CMK (cell line): Measurements from ENCODE around the gene UBAP1L.
A peak's percentile ranks its signal among the peaks of the same experiment; 100 is the strongest.
"Not testable (repeated sequence)": the region's sequence is repeated elsewhere in the genome, so short reads cannot be mapped to it uniquely, and the experiment has no call there.

ENCODE experiments used
- DNase-seq: peaks from one replicate; pipeline ENCODE4 v3.0.0-alpha.2; 2010; ENCODE audit warnings: low read depth

The UBAP1L gene

DNA sequence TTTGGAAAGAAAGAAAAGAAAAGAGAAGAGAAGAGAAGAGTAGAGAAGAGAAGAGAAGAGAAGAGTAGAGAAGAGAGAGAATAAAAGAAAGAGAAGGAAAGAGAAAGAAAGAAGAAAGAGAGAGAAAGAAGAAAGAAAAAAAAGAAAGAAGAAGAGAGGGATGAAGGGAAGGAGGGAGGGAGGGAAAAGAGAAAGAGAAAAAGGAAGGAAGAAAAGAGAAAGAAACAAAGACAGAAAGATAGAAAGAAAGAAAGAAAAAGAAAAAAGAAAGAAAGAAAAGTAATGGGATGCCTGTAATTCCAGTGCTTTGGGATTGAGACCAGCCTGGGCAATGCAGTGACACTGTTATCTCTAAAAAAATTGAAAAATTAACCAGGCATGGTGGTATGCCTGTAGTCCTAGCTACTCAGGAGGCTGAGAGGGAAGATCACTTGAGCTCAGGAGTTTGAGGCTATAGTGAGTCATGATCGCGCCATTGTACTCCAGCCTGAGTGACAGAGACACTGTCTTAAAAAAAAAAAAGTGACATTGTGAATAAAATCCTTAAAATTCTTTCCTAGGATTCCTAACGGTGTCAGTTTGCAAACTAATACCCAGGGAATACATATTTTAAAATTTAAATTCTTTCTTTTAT lies 48.9 kb downstream of the UBAP1L start:
- no peak for DNase-seq

DNA sequence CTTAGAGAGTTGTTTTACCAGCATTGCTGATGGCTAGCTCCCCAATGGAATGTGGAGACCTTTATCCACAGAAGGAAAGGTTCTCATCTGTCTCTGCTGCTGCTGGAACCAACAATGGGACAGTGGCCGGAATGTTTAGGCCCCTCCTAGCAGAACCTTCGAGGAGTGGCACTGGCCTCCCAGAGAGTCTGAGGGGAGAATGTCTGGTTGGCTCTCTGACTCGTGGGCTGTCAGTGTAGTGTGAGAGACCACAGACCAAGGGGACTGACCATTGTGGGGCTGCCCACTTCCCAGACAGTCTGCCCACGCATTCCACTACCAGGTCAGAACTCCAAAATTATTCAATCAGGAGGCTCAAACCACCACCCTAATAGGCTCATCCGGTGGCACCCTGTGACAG lies 52.3 kb downstream of the UBAP1L start:
- no peak for DNase-seq

DNA sequence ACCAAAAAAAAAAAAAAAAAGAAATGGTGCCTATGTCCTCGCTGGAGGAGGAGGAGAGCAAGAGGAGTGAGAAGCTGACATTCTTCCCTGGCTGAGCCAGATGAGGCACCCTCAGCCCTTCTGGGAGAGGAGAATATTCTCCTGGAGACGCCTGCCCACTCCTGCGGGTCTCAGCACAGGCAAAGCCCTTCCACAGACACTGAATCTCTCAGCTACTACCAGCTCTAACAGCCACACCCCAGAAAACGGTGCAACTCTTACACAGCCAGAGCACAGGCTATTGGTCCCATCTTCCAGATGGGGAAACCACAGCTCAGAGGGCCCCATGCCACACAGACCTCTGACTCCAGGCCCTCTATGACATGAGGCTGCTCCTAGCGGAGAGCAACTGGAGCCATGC lies 52.9 kb downstream of the UBAP1L start:
- DNase-seq, result no peak

DNA sequence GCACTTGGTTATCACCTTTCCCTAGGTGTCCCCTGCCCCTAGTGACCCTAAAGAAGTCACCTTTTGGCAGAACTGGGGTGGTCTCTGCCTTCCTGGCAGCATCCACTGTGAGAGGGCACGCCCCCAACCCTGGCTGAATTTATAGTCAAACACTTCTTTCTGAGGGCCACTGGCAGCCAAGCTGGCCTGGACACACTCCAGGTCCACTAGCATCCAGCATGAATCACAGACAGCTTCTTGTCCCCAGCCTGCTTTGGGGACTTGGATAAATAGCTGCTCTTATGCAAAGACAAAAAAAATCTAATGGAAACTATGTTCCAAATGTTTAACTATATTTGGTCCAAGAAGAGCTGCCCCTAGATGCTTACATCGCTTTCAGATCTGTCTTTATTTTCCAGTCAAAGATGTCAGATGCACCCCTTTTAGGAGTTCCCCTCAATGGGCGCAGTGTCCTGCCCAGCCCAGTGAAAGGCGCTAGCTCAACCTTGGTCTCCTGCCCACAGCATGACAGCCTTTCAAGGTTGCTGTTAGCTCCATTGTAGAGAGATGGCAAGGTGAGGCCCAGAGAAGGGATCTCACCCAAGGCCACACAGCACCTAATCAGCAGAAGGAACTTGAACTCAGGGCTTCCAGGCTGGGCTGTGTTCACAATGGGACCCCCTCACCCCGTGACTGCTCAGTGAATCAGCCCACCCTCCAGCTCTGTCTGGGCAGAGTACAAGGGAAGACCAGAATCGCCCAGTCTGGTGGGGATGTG lies 54.2 kb downstream of the UBAP1L start:
- no peak for DNase-seq

DNA sequence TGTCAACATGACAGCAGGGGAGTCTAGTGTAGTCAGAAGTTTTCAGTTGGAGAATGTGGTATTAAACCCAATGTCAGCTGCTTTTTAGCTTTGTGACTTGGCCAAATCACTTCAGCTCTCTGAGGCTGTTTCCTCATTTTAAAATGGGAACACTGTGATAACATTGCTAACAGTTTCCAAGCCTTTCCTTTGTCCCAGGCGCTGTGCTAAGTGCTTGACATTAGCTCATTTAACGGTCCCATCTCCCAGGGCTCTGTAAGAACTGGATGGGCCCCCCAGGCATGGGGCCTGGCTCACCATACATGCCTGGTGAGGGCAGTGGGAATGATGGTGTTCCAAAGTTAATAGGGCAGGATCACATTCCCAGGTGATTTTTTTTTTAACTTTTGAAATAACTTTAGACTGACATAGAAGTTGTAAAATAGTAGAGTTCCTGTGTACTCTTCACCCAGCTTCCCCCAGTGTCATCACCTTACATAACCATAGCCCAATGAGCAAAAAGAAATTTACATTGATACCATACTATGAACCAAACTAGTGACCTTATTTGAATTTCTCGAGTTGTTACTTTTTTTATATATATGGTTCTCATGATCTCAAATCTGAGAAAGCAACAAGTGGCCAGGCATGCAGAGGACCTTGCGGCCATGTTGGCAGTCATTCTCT lies 54.9 kb downstream of the UBAP1L start:
- DNase-seq, result no peak

DNA sequence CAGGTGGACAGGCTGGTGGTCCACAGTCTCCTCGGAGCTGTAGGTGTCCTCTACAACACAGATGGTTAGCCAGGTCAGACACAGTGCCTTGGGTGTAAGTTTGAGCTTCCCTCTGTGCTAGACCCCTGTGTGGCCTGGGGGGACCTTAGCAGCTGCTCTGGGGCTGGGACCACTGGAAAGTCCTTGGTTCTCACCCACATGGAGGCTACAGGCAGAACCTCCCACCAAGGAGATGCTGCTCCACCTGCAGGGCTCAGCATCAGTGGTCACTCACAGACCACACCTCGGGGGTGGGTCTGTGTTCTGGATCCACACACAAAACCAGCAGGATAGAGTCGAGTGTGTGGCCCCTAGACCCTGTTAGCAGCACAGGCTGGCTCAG lies 55.6 kb downstream of the UBAP1L start:
- no peak for DNase-seq

DNA sequence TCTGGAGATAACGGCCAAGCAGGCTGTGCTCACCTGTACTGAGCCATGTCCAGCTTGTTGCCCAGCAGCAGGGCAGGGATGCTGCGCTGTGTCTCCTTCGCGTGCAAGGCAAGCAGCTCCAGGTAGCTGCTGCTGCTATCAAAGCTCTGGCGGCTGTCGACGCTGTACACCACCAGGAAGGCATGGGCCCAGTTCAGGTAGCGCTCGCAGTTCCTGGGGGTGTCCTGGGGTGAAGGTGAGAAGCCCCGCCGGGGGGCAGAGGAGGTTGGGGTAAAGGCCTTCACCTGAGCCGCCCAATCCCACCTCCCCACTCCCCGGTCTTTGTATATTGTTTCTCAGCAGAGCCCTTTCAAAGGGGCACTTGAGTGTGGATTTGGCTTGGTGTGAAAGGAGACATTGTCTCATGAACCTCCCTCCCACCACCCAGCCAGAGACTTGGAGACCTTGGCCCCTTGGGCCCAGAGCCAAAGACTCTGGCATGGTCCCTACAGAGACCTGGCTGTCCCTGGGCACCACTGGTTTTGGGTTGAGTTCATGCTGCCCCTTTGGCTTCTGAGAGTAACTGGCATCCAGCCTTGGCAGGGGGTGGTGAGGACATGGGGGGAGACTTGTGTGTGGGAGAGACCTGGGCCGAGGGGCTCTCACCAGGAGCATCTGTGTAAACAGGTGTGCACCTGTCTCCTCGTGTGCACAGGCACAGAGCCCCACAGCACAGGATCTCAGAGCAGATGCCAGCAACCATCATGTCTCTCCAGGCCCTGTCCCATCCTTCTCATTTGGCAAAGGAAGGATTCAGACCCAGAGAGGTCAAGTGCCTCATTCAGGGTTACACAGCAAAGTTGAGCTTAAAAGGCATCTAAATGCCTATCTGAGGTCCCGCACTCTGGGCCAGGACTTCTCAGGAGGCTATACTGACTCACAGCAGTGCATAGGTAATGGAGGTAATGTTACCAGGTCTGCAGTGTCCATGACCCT lies 56.3 kb downstream of the UBAP1L start:
- DNase-seq, result no peak

DNA sequence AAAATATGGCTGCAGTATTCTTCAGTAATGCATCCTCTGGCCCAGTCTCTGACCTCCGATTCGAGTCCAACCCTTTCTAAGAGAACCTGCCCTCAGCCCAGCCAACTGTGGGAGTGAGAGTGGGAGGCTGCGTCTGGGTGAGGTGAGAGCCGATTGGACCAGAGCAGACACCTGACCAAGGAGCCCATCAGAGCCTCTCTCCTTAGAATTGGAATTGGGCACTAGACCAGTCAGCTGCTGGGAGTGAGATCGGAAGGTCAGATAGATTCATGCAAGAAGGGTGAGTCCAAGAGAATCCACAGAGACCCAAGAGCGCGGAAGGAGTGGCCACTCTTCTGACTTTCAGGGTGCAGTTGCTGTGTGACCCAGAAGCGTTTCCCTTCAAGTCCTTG lies 57.5 kb downstream of the UBAP1L start:
- no peak for DNase-seq

DNA sequence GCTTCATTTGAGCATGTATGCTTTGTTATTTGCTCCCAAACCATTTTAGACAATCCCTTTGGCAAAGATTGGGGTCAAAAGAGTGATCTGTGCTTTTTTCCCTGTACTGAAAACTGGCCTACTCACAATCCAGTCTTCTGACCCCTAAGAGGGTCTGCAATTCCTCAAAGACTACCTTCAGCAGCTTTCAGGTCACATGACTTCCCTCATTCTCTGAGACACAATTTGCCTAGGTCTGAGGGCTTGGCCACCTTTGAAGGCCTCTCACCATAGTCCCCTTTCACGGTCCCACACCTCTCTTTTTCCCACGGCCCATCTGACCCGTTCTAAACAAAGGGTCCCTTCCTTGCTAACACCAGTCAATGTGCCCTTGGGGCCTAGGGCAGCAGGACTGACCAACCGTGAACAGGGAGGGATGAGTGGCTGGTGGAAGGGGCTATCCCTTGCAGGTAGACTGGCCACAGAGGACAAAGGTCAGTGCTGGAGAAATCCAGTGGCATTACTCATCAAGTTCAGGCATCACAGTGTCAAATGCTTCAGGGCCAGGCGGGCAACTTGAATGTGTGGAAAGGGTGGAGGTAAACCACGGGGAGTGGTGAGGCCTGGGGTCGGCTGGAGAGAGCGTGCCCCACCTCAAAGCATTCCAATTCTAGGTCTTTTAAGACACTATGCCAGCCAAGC lies 58.0 kb downstream of the UBAP1L start:
- no peak for DNase-seq

DNA sequence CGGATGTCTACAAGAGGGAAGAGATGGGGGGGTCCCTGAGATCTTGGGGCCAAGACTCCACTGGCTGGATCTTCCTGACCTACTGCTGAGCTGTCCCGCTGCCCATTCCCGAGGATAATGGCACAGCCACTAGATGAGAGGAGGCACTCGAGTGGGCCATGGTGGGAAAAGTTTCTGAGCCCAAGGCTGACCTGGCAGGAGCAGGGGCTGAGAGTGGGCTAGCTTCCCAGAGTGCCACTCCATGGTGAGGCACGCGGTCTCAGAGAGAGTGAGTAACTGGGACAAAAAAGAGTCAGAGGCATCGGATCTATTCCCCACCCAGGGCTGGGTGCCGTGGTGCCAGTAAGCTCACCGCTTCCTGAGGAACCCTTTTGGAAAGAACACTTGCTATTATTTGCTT lies 58.9 kb downstream of the UBAP1L start:
- no peak for DNase-seq

DNA sequence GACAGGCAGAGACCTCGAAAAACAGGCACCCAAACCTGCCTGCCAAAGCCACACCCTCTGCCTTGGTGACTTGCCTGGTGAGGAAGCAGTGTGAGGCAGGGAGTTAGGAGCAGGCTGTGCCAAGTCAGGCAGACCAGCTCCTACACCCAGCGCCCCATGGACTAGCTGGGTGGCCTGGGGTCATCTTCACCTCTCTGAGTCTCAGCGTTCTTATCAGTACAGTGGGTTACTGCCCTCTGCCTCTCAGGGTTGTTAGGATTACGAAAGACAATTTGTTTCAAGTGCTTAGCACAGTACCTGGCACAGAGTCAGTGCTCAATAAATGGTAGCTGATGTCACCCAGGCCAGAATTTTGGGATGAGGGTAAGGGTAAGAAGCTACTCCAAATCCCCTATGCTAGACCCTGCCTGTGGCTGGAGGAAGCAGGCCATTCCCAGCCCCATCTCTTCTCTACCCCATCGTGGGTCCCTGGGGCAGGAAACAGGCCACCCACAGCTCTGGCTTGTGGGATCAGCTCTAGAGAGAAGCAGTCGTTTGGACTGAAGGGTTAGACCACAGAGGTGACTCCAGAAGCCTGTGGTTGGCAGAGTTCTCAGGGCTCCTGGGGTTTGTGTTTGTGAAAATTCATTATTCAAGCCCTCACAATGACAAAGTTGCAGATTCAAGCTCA lies 59.7 kb downstream of the UBAP1L start:
- DNase-seq, result no peak

DNA sequence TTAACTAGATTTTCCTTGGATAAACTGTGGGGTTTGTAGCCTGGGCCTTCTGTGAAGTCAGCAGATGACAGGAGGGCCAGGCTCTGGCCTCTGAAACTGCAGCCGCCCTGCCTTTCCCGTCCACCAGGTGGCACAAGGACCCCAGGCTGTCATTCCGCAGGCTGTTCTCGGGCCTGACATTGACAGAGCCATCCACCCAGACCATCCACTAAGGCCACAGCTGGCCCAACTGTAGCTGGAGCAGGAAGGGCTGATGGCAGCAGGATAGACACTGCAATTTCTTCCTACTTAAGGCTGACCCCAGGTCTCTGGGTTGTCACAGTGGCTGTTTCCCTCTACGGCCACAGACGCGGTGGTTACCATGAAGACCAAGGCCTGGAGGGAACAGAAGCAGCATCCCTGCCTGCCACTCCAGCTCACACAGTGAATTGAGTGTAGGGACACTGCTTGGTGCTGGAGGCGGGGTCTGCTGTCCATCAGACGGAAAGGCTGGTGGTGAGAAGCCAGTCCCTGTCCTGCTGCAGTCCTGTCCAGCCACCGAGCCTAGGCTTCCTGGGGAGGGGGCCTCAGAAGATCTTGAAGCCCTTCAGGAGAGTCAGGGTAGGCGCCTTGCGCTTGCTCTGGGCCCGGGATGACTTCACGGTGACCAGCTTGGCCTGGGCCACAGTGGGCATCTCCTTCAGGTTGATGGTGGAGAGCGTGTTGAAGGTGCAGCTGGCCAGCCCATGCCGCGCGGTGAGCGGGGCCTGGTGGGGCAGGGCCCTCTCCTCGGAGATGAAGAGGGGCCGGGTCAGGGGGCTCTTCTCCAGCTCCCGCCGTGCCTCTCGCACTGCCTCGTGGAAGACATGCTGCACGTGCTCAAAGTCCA lies 60.4 kb downstream of the UBAP1L start:
- DNase-seq, result no peak

DNA sequence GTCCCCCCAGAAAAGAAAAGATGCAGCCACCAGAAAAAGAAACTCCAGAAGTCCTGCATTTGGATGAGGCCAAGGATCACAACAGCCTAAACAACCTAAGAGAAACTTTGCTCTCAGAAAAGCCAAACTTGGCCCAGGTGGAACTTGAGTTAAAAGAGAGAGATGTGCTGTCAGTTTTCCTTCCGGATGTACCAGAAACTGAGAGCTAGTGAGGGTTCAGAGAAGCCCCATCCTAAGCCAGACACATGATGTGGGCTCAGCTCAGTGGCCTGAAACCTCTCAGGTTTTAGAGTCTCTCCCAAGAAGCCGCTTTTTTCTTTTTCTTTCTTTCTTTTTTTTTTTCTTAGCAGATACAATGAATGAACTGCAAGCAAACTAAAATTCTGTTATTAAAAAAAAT lies 62.0 kb downstream of the UBAP1L start:
- no peak for DNase-seq

DNA sequence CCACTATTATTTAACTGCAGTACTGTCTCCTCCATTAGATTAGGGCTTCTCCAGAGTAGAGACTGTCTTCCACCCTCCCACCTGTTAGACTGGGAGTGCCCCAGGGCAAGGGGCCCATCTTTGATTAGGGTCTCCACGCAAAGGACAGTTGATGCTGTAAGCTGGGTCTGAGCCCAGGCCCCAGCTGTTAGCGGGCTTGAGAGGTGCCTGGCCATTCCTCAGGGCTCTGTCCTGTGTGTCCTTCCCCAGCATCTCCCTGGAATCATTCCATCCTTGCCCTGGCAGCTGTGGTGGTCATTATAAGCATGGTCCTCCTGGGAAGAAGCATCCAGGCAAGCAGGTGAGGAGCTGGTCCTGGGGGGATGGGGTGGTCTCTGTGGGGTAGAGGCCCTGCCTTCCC lies 63.7 kb downstream of the UBAP1L start:
- no peak for DNase-seq

DNA sequence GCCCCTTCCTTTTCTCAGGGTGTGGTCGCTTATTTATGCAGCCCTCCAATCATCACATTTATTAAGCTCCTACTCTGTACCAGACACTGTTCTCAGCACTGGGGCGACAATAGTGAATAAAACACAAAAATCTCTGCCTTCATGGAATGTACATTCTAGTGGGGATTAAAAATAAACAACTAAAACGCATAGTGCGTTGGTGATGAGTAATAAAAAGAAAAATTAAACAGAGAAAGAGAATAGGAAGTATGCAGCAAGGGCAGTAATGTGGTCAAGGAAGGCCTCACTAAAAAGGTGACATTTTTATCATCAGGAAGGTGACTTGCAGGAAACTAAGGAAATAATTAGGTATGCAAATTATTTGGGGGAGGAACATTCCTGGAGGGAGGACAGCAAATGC lies 64.7 kb downstream of the UBAP1L start:
- DNase-seq, result no peak

DNA sequence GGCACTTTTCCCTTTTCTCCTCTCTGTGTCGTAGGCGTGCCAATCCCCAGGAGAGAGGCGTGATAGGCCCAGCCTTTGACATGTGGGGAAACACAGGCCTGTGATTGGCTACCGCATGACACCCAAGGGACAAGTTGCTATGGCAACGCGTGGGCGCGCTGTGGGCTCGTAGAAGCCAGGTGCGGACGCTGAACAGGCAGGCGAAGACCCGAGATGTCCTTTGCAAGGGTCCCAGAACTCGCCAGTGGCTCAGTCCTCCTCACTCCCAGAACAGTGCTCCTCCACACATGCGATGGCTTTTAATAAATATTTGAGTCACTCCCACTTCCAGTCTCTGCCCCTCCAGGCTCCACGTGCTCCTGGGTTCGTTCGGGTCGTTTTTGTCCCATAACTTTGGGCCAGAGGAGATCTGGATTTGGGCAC lies 65.6 kb downstream of the UBAP1L start:
- peak; percentile 80 for DNase-seq

DNA sequence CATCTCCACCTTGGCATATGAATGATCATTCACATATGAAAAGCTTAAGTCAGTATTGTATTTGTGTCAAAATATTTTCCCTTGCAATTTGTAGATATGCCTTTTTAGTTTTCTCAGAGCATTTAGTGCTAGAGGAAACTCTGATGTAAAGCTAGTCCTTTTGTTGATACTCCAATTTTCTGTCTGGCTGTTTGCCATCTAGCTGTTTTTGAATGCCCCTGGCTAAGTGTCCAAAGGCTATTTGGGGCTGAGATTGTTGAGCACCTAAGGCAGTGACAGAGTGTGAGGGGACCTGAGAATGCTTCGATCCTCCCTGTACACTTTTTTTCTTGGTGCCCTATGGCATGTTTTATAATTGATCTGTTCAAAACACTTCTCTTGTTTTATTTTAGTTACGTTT lies 66.8 kb downstream of the UBAP1L start:
- DNase-seq, result no peak

DNA sequence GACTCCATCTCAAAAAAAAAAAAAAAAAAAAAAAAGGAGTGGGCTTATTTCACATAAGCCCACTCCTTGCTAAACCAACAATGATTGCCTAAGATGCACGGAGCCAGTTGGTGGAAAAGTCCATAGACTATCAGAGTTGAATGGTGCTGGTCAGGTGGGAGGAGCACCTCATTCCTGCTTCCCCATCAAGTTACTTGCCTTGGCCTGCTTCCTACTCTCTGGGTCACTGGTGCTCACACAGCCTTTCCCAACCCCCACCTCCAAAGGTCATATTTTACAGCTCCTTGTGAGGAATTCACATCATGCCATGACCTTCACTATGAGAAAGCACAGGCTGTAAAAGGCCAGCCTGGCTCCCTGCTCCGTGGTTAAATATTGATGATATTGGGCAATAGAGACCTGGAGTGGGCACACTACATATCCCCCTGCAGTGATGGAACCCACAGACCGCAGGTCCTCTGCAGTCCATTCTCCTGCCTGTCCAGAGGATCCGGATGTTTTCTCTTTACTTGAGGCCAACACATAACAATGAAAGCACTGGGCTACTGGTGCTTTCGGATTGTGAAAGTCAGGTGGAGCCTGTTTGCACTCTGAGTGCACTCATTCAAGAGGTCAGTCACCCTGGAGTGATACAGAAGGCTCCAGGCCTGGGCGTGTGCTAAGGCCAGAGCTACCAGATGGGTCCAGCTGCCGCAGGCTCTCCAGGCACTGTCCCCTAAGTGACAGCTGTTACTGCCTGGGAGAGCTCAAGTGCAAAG lies 70.1 kb downstream of the UBAP1L start, which contains the start of gene SLC51B:
TSS of gene SLC51B (plus strand) at position 664 of the 758 bp plus-strand sequence. CDS start 4,618 bp downstream, outside the sequence.
- DNase-seq, result no peak

DNA sequence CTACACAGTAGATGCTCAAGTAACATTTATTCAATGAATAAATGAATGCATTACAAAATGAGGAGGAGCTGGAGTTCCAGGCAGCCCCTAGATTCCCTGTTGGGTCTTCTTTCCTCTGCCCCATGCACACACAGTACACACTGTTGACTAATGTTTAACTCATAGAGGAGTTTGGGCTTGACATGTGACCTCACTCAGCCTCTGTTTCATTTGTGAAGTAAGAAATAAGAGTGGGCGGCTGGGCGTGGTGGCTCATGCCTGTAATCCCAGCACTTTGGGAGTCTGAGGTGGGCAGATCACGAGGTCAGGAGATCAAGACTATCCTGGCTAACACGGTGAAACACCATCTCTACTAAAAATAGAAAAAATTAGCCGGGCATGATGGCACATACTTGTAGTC lies 70.8 kb downstream of the UBAP1L start:
- DNase-seq, result not testable (repeated sequence)
